Fibroblast of lung (primary cell): ENCODE measurements around the gene LHFPL6.

ENCODE experiments used
- CTCF ChIP-seq, 2 donors: IDR thresholded peaks in 1 of 2; conservative IDR thresholded peaks in 1 of 2; 1 replicate in 1 of 2; 2 replicates in 1 of 2; pipeline ENCODE4 v1.5.1; 2011 to 2012; ENCODE audit warnings: low read length in 2 of 2, control low read depth in 1 of 2, inconsistent platforms in 1 of 2, low read depth in 1 of 2, mild to moderate bottlenecking in 1 of 2
- EZH2 ChIP-seq: IDR thresholded peaks from 2 replicates; pipeline ENCODE4 v1.5.1; 2012; ENCODE audit warnings: low read length, control low read depth, mild to moderate bottlenecking; ENCODE audit errors: missing control alignments

DNA sequence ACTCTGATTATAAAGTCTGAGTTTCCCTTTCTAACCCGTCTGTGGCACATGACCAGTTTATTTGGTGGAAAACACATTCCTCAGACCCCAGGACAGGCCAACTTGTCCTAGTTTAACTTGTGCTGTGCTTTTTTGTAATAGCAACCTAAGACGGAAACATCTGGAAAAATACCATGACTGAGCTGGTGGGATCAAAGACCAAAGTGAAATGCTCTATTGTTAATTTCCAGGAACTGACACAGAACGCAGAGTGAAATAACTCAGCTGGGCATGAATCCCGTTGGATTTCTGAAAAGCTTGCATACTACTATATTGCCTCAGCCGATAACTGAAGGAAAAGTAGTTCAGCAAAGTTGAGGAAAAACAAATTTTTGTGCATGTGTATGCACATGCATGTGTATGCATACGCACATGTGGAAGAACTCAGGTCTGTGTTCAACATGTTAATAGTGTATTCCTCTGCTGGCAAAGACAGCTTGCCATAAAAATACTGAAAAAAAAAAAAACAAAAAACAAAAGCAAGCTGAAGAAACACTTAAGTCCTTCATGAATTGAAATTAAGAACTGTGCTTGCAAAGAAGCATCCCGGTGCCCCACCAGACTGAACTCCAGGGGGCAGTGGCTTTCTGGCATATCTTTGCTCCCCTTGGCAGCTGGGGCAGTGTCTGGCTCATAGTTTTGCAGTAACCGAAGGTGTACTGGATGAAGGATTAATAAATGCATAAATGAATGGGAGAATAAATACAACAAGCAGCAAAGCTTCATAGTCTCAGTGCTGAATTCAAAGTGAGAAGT is 187.8 kb downstream of the LHFPL6 start:
- TF ChIP-seq EZH2: no peak
- peak; percentile 61 to 70 for TF ChIP-seq CTCF (conservative IDR thresholded peaks at IDR 0.05 in 1 of 2, IDR thresholded peaks at IDR 0.05 in 1 of 2; ENCODE audit: low read depth in 1 of 2, low read length in 2 of 2)
